HG03442 (cell line): ENCODE measurements around the gene TMEM256.
"Not testable (repeated sequence)": the region's sequence is repeated elsewhere in the genome, so short reads cannot be mapped to it uniquely, and the experiment has no call there.

Source experiments
- ATAC-seq: cut with Tn5 transposase; IDR thresholded peaks from one replicate; pipeline ENCODE4 v1.9.1; 2021; ENCODE audit warnings: mild to moderate bottlenecking, moderate library complexity; ENCODE audit not compliant: unreplicated experiment

Gene TMEM256

GRCh38 chr17:7384489-7385081 lies 19.3 kb downstream of the TMEM256 start:
- ATAC-seq = no peak

- ATAC-seq = peak; percentile 60
Observed at GRCh38 chr17:7383742-7384488, 20.0 kb downstream of the TMEM256 start.

- no peak for ATAC-seq
Observed at GRCh38 chr17:7383371-7383741, 20.5 kb downstream of the TMEM256 start.

GRCh38 chr17:7382901-7383300 lies 21.0 kb downstream of the TMEM256 start:
- no peak for ATAC-seq

GRCh38 chr17:7380855-7381683 lies 22.8 kb downstream of the TMEM256 start, which contains the start of gene TNK1:
TNK1 (plus strand) TSS chr17:7381089; CDS start chr17:7382927, 1,838 bp downstream.
- ATAC-seq = no peak

GRCh38 chr17:7380321-7380720 lies 23.6 kb downstream of the TMEM256 start:
- no peak for ATAC-seq

DNA sequence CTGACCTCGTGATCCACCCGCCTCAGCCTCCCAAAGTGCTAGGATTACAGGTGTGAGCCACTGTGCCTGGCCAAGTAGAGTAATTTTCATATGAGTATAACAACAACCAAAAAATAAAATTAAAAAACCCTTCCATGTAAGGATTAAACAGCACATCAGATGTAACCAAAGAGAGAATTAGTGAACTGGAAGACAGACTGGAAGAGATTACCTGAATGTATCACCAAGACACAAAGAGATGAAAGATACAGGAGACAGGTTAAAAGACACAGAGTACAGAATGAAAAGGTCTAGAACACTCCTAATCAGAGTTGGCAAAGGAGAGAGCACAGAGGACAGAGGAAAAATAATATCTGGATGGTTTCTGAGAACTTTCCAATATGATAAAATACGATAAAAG lies 24.8 kb downstream of the TMEM256 start:
- no peak for ATAC-seq

GRCh38 chr17:7374353-7374752 lies 29.5 kb downstream of the TMEM256 start:
- ATAC-seq = no peak

DNA sequence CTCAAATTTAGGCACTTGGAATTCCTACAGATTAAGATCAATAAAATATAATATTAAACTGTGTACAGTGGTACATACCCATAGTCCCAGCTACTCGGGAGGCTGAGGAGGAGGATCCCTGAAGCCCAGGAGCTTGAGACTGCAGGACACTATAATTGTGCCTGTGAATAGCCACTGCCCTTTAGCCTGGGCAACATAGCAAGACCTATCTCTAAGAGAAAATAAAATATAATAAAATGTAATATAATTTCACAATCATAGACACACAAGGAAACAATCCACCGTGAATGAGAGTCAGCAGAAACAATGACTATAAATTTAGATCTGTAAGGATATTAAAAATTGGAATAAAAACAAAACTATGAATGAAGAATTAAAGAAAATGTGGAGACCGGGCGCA lies 33.0 kb downstream of the TMEM256 start:
- ATAC-seq = no peak

DNA sequence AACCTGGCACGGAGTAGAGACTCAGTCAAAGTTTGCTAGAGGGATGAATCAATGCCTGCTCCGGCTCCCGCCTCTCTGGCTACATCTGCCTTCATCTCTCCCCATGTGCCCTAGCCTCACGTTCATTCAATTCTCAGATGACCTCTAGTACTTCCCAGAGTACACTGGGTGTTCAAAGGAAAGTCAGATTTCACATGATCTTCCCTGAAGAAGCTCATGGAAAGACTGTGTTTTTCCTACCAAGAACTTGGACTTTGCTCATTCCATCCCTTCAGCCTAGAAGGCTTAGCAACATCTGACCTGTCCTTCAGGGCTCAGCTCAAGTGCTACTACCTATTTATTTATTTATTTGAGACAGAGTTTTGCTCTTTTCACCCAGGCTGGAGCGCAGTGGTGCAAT lies 34.1 kb downstream of the TMEM256 start:
- ATAC-seq = no peak

- not testable (repeated sequence) for ATAC-seq
Observed at GRCh38 chr17:7368599-7368994, 35.3 kb downstream of the TMEM256 start.

GRCh38 chr17:7367918-7368598 lies 35.8 kb downstream of the TMEM256 start:
- ATAC-seq = no peak

- no peak for ATAC-seq
Observed at GRCh38 chr17:7367083-7367482, 36.8 kb downstream of the TMEM256 start.

GRCh38 chr17:7365963-7366362 lies 37.9 kb downstream of the TMEM256 start:
- ATAC-seq = not testable (repeated sequence)

GRCh38 chr17:7363311-7363710 lies 40.6 kb downstream of the TMEM256 start:
- no peak for ATAC-seq

DNA sequence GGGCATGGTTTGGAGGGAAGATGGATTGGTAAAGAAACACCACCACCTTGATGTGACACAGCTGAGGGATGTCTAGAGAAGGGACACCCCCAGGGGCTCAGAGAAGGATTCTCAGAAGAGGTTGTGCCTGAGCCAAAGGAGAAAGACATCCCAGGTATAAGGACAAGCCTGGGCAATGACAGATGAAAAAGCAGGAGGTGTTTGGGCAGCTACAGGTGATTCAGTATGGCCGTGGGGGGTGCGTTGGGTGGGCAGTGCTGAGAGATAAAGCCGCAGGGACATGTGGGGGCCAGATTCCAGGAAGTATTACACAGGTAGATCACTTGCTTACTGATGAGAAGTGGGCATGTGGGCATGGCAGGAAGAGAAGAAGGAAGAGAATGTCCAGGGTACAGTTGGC lies 42.0 kb downstream of the TMEM256 start:
- ATAC-seq = no peak

DNA sequence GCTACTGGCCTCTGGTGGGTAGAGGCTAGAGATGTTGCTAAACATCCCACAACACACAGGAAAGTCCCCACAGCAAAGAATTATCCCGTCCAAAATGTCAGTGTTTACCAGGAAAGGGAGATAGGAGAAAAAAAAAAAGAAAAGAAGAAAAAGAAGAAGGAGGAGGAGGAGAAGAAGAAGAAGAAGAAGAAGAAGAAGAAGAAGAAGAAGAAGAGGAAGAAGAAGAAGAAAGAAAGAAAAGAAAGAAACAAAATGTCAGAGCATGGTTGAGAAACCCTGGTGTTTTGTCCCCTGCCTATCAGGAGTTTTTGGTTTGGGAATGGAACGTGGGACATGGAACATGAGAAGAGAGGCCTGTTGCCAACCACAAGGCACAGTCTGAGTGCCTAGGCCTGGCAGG lies 46.5 kb downstream of the TMEM256 start:
- no peak for ATAC-seq

- ATAC-seq = no peak
Observed at GRCh38 chr17:7356756-7357155, 47.1 kb downstream of the TMEM256 start.

- ATAC-seq = no peak
Observed at GRCh38 chr17:7356072-7356549, 47.8 kb downstream of the TMEM256 start.

- no peak for ATAC-seq
Observed at GRCh38 chr17:7355573-7355972, 48.3 kb downstream of the TMEM256 start.

- no peak for ATAC-seq
Observed at GRCh38 chr17:7355053-7355452, 48.8 kb downstream of the TMEM256 start, which contains the start of gene TMEM95. TMEM95 (plus strand) TSS chr17:7355156; CDS start chr17:7355205, 49 bp downstream.
